LNCAP (cell line): Measurements from ENCODE around the gene LENEP.

Source experiments
- CTCF ChIP-seq: fragments of 450-650 bp; IDR thresholded peaks from 2 replicates; pipeline ENCODE4 v1.5.1; 2017; ENCODE audit warnings: mild to moderate bottlenecking

The LENEP gene

DNA sequence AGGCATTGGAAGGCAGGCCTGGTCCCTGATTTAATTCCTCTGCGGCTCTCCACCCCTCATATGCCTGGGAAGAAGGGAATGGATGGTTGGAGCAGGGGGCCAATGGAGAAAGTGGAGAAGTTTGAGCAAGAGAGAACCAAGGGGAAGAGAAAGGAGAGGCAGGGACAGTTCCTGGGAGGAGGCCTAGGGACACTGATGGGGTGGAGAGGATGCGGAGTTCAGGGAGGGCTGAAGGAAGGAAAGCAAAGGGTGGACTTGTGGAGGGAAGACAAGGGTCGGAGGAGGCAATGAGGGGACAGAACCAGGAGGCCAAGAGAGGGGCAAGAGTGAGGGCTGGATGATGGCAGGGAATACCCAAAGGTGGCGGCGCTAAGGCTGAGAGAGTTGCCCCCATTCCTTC, 16.4 kb downstream of the LENEP start:
- TF ChIP-seq CTCF: no peak

DNA sequence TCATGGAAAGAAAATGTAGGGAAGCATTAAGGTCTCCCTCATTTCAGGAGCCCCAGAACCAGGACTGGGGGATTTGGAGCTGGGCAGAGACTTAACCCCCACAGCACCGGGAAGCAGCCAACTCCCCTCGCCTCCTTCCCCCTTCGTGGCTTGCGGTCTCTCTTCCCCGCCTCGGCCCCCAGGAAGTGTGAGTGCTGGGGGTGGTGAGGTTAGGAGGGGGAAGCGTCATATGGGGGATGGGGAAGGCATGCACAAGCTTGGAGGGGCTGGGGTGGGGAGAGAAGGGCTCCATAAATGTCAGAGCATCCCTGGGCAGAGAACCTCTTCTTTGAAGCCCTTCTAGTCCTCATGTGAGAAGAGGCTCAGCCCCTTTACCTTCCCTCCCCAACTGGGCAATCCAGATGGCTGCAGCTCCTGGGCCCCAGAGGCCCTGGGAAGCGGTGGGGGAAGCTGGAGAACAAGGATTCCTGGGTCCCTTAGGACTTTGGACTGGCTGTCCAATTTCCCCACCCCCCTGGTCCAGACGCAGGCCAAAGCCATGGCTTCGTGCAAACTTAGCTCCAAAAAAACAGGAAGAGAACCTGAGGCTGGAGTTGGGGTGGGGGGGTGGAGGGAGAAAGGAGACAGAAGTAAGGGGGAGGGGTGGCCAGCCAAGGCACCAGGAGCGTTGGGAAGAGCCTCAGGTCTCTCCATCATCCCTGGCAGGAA, 17.0 kb downstream of the LENEP start:
- no peak for TF ChIP-seq CTCF

DNA sequence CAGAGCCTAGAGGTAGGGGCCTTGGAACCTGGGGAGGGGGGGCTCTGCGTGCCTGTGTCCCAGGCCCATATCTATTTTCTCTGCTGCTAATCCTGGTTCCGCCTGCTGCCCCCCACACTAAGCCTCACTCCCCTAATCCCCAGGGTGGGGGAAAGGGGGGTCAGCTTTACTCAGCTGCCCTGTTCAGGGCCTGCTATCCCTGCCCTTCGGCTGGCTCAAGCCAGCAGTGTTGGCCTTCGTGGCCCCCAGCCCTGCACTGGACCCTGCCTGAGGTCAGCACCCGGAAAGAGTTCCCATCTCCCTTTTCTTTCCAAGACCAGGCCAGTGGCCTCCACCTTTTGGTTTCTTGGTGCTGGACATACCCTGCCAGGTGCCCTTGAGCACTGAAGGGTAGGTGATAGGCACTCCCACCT, 17.6 kb downstream of the LENEP start:
- no peak for TF ChIP-seq CTCF

DNA sequence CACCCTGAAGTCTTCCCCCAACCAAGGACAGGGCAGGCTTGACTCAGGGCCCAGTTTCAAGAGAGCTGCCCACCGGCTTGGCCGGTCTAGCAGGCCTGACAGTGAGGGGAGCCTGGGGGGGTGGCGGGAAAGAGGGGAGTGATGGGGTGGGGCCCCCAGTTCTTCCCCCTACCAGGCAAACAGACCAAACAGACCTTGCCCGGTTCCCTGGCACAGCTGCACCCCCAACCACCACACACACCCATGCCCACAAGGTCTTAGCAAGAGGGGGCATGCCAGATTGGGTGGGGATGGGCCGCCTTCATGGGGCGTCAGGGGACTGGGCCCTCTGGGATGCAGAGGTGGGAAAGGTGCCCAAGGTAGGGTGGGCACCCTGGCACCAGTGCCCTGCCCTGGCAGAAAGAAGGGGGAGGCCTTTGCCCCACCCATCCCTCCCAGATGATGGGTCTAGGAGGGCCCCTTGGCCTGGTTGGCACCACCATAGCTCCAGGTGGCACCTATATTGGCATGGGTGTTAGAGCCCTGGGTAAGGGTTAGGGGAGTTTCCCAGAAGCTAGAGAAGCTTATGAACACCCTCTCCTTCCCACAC, 18.1 kb downstream of the LENEP start:
- TF ChIP-seq CTCF: no peak

DNA sequence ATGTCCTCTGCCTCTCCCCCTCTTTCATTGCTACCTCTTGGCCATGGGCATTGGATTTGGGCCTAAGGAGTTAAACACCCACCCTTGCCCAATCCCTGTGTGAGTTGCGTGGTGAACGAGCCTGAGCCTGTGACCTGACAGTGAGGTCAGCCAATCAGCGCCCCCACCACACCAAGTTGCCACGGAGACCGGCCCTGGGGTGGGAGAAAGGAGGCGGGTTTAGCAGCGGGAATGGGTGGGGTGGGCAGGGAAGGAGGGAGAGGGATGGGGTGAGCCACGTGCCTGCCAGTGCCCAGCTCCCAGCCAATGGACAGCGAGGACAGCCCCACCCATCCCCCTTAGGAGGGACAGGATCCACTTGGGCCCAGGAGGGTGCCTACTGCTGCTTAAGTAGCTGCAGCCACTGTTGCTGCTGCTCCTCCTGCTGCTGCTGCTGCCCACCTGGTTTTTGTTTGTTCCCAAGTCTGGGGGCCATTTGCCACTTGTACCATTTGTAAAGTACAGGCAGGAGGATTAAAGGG, 18.7 kb downstream of the LENEP start:
- TF ChIP-seq CTCF: no peak

GRCh38 chr1:155012776-155013602, 19.6 kb downstream of the LENEP start:
- no peak for TF ChIP-seq CTCF

GRCh38 chr1:155013632-155014031, 20.2 kb downstream of the LENEP start:
- TF ChIP-seq CTCF: no peak
